ENCODE data around the gene PIM2. TPM values are rescaled to one million over a fixed set of nuclear protein-coding genes. Genes with fewer than 3 reads are reported as not detected.

Gene PIM2
- total RNA-seq, 1 donor from 2014 or later, result 13.1 TPM

GRCh38 chrX:48904626-48905025 is 14.2 kb downstream of the PIM2 start:
- H3K4me3 ChIP-seq (ENCODE audit: low read depth, low read length), result no peak overlapping the region
- TF ChIP-seq CTCF (conservative IDR thresholded peaks at IDR 0.05; ENCODE audit: low read depth, low read length), result no peak
- no peak for DNase-seq (ENCODE audit: low read depth)

- DNase-seq (ENCODE audit: low read depth), result no peak
- no peak for TF ChIP-seq CTCF (conservative IDR thresholded peaks at IDR 0.05; ENCODE audit: low read depth, low read length)
- no peak overlapping the region for H3K4me3 ChIP-seq (ENCODE audit: low read depth, low read length)
Measured at GRCh38 chrX:48904180-48904579, 14.6 kb downstream of the PIM2 start.

DNA sequence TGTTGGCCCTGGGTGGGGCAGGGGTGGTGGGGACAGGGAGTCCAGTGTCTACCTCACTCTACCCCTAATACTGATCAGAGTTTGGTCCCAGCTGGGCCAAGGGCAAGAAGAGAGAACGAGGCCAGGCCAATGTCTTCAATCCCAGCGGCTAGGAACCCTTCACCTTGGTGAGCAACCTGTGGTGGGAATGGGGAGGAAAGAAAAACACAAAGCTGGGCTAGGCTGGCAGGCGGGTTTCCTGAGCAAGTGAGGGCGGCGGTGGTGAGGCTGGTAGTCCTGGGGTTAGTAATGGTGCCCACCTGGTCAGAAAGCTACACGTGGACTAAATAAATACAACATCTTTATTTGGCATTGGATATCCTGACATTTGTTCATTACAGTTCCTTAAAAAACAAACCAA is 15.5 kb downstream of the PIM2 start:
- no peak for TF ChIP-seq CTCF (conservative IDR thresholded peaks at IDR 0.05; ENCODE audit: low read depth, low read length)
- DNase-seq (ENCODE audit: low read depth), result no peak
- no peak overlapping the region for H3K4me3 ChIP-seq (ENCODE audit: low read depth, low read length)

DNA sequence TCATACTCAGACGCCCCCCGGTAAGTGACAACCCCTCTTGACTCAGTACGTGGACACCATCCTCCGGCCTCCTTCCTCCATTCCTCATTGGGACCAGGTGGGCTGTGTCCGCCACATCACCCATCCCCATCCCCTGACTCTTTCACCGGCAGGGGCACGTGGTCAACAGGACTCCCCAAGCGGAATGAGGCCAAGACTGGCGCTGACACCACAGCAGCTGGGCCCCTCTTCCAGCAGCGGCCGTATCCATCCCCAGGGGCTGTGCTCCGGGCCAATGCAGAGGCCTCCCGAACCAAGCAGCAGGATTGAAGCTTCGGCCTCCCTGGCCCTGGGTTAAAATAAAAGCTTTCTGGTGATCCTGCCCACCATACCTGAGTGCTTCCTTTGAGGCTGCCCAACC is 16.0 kb downstream of the PIM2 start:
- DNase-seq (ENCODE audit: low read depth), result no peak
- no peak for TF ChIP-seq CTCF (conservative IDR thresholded peaks at IDR 0.05; ENCODE audit: low read depth, low read length)

GRCh38 chrX:48902135-48902534 is 16.7 kb downstream of the PIM2 start:
- H3K4me3 ChIP-seq (ENCODE audit: low read depth, low read length), result no peak overlapping the region
- TF ChIP-seq CTCF (conservative IDR thresholded peaks at IDR 0.05; ENCODE audit: low read depth, low read length), result no peak
- no peak for DNase-seq (ENCODE audit: low read depth)

More for the DNA sequence above, 16.0 kb downstream of the PIM2 start:
- no peak overlapping the region for H3K4me3 ChIP-seq (ENCODE audit: low read depth, low read length)

- no peak for DNase-seq (ENCODE audit: low read depth)
- TF ChIP-seq CTCF (conservative IDR thresholded peaks at IDR 0.05; ENCODE audit: low read depth, low read length), result no peak
- H3K4me3 ChIP-seq (ENCODE audit: low read depth, low read length), result no peak overlapping the region
Measured at GRCh38 chrX:48901069-48901468, 17.8 kb downstream of the PIM2 start.

- no peak for DNase-seq (ENCODE audit: low read depth)
- no peak for TF ChIP-seq CTCF (conservative IDR thresholded peaks at IDR 0.05; ENCODE audit: low read depth, low read length)
- peak overlapping the region; percentile 21 for H3K4me3 ChIP-seq (ENCODE audit: low read depth, low read length)
Measured at GRCh38 chrX:48899078-48899410, 19.8 kb downstream of the PIM2 start.
